Activated CD4-positive, CD25-positive, alpha-beta regulatory T cell treated with anti-CD3 and anti-CD28 coated beads, Interleukin-2, amount 50 U/mL, for 16 hours (primary cell): ENCODE measurements around the gene ARHGEF1.

Source experiments
- DNase-seq: peaks from one replicate; pipeline ENCODE4 v3.0.0-alpha.2; 2020; ENCODE audit warnings: low read depth, low spot score

ARHGEF1 gene

DNA sequence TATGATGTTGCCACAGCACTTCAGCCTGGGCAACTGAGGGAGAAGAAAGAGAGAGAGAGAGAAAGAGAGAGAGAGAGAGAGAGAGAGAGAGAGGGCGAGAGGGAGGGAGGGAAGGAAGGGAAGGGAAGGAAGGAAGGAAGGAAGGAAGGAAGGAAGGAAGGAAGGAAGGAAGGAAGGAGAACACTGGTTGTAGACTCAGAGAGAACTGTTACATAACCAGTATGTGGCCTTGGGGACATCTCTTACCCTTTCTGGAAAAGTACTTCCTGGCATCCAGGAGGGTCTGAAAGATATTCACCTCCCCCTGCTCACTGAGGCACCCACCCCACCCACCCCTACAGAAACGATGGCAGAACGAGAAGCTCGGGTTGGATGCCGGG, 2.7 kb upstream of the ARHGEF1 start:
- DNase-seq: no peak

DNA sequence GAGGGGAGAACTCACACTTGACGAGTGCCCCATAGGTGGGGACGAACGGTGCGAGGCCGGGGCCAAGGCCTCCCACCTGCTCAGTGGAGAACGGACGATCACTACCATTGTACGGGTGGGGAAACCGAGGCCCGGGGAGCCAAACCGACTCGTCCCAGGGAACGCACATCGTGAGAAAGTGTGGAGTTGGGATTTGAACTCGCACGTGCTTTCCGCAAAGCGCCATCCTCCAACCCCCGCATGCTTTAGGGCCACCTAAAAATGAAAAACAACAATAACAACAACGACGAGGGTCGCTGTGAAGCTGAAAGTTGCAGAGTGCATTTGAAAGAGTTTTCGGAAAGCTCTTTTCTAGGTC, 458 bp downstream of the ARHGEF1 start:
- no peak for DNase-seq

DNA sequence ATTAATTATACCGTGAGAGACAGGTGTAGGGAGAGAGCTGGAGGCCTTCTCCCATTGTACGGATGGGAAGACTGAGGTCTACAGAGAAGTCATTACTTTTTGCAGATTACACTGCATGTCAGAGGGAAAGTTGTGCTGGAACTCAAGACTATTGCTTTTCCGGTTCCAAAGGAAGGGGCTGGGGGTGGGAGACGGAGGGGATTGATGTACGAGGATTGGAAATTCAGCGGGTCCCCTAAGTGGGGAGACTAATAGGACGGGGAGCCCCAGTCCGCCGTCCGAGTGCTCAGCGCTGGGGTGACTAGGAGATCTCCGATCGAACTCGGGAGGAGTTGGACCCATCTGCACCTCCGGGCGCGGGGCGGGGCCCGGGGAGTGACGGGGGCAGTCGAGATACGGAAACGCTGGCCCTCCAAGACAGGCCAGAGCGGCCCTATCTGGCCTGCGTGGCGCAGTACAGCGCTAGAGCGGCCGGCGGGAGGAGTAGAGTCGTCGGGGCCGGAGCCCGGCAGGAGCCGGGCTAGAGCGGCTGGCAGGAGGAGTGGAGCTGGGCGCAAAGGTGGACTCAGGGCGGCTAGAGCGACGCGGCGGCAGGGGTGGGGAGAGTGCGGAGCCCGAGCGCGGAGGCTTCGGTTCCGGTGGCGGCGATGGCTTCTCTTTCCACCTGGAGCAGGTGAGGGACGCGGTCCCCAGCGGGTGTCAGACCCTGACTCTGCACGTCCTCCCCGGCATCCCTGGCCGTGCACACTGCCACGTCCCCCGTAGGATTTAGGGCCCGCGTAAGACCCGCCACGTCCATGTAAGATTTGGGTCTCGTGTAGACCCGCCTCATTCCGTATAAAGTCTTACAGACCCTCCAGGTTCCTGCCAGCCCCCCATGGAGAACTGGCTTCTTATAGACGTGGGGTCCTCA, 1.1 kb downstream of the ARHGEF1 start:
- DNase-seq: peak; percentile 70

DNA sequence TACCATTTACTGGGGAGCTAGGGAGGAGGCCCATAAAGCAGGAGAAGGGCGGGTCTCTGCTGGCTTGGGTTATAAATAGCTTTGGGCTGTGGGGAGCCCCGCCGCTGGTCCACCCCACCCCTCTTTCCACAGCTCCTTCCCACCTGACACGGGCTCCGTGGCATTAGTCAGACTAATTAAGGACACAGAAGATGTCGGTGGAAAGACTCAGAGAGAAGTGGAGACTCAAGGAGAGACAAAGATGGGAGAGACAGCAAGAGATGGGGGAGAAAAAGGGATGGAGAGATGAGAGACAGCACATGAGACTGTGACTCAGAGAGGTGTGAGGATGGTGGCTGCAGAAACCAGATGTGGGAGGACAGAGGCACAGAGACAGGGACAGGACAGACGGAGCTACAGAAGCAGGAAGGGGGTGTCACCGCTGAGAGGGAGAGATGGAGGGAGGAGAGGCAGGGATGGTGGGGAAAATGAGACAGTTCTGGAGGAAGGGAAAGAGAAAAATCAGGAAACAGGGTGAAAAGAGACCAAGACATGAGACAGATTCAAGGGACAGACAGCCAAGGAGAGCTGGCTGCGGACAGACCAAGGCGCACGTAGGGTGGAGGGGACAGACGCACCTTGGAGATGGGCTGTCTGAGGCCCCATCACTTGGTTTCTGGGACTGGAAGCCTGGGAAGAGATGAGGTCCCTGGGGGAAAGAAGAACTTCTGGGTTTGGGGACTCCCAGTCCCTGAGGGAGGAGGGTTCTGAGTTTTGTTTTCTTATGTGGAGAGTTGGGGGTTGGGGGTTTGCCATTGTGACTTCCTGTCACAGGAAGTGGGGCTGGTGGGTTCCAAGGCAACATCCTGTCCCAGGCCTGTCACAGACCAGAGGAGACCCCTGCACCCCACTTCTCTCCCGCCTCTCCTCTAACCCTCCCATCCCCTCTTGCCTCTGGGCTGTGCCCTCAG, 4.1 kb downstream of the ARHGEF1 start:
- DNase-seq: peak; percentile 32

DNA sequence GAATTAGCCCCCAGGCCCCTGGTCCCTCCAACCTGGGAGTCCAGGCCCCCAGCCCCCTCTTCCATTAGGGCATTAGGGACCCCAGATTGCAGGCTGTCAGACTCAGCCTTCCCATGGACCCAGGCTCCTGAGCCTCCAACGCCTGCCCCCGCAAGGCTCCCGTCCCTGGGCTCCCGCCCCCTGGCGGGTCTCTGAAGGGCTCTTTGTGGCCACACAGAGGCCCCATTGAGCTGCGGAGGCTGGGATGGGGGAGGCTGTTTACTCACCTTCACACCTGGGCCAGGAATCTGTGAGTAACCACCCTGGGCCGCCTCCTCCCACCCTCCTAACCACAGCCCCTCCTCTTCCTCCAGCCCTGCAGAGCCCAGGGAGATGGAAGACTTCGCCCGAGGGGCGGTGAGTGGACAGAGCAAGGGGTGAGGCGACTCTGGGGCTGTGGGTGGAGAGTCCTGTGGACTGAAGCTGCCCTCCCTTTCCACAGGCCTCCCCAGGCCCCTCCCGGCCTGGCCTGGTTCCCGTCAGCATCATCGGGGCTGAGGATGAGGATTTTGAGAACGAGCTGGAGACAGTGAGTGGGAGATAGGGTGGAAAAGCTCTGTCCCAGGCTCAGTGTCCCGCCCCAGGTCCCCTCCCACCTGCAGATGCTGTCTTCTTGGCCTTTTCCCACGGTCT, 4.9 kb downstream of the ARHGEF1 start:
- DNase-seq: peak; percentile 66

DNA sequence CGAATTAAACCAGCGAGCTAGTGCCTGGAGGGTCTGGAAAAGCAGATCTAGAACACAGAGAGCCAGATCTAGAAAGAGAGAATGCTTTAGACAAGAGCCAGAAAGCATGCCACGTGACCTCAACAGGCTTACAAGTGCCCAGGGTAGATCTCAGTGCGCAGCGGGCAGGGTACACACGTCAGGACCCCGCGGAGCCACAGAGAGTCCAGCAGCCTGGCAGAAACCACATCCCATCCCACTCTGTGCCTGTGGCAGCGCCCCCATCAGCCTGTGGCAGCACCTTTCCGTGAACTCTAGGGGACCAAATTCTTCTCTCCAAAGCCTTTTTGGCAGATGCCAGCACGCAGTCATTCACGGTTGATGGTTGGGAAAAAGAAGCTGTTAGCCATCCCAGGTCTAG, 5.9 kb downstream of the ARHGEF1 start:
- DNase-seq: no peak

DNA sequence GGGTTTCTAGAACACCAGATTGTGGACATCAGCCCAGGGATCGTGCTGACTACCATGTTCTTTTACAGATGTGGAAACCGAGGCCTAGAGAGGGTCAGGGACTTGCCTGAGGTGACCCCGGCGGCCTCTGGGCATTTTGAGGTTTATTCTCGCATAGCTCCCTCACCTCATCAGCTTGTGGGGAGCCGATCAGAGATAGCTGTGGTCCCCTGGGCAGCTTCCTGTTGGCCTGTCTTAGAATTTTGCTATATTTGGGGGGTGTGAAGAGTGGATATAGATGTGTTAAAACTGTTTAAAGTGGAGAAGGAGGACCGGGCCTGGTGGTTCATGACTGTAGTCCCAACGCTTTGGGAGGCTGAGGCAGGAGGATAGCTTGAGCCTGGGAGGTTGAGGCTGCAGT, 6.9 kb downstream of the ARHGEF1 start:
- no peak for DNase-seq

DNA sequence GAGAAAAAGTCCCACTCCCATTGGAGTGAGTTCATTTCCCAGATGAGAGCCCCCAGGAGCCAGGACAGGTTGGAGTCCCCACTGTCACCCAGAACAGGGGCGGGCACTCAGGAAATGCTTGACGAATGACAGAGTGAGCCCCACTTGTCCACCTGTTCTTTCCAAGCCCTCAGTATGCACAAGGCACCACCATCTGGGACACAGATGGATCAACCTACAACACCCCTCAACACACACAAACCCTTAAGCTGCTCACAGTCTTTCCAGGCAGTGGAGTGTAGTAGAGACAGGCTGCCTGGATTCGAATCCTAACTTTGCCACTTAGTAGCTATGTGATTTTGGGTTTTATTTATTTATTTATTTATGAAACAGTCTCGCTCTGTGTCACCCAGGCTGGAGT, 8.0 kb downstream of the ARHGEF1 start:
- no peak for DNase-seq

DNA sequence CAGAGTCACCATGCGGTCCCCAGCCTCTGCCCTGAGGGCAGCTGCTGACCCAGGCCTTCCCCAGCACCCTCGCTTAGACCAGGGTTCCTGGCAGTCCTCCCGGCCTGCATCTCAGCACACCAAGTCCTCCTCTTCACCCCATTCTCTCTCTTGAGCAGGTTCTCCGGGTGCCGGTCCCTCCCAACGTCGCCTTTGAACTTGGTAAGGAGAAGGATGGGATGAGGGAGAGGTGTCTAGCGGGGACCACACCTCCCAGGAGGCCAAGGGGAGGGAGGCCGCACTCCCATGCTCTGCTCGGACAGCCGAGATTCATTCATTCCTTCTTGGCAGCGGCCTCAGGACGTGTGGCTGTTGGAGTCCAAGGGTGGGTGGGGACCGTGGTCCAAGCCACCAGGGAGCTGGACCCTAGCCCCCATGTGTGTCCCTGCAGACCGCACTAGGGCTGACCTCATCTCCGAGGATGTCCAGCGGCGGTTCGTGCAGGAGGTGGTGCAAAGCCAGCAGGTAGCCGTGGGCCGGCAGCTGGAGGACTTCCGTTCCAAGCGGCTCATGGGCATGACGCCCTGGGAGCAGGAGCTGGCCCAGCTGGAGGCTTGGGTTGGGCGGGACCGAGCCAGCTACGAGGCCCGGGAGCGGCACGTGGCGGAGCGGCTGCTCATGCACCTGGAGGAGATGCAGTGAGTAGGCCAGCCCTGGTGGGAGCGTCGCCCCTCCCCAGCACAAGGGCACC, 9.4 kb downstream of the ARHGEF1 start:
- DNase-seq: no peak

DNA sequence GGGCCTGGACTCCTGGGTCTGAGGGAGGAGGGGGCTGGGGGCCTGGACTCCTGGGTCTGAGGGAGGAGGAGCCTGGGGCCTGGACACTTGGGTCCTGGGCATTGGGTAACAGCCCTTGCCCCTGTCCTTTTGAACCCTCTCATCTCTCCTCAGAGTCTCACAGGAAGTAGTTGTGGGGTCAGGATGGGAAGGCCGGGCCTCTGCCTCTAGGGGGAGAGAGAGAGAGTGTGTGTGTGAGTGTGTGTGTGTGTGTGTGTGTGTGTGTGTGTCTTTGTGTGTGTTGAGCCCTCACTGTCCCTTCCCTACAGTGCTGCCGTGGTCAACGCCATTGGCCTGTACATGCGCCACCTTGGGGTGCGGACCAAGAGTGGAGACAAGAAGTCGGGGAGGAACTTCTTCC, 10.9 kb downstream of the ARHGEF1 start:
- no peak for DNase-seq

DNA sequence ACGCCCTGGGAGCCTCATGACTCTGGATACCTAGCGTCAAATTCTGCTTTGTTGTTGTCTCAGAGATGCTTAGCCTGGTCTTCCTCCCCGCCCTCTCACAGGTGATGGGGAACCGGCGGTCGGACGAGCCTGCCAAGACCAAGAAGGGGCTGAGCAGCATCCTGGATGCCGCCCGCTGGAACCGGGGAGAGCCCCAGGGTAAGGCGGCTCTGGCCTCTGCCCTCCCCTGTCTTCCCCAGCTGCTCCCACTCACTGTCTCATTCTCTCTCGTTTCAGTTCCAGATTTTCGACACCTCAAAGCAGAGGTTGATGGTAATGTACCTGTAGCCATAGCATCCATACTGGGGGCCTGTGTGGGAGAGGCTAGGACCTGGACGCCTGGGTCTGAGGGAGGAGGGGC, 11.4 kb downstream of the ARHGEF1 start:
- DNase-seq: no peak

DNA sequence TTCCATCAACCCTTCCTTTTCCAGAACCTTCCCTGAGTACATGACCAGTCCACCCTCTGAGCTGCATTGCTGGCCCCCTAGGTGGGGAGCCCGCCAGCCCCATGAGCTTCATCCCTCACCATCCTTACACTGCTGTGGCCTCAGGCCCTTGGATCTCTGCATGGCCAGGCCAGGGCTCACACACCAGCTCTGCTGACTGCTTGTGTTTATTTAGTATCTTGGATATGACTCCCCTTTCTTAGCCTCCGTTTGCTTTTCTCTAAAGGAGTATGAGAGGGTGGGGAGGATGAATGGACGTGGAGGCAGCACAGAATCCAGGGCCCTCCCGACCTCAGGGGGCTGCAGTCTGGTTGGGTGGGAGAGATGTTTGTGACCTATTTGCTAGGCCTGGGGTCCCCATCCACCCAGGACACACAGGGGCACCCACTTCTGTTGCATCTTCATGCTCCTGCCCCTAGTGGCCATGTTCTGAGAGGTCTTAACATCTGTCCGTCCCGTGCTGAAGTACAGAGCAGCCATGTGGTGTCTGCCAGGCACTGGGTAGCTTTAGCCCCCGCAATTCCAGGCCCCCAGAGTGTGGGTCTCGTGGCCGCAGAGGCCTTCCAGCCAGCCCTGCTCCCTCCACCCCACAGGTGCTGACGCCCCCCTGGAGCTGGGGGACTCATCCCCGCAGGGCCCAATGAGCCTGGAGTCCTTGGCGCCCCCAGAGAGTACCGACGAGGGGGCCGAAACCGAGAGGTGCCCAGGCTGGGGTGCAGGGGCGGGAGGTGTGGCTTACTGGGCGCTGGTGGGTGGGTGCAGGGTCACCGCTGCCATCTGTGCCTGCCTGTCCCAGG, 13.0 kb downstream of the ARHGEF1 start:
- DNase-seq: no peak

DNA sequence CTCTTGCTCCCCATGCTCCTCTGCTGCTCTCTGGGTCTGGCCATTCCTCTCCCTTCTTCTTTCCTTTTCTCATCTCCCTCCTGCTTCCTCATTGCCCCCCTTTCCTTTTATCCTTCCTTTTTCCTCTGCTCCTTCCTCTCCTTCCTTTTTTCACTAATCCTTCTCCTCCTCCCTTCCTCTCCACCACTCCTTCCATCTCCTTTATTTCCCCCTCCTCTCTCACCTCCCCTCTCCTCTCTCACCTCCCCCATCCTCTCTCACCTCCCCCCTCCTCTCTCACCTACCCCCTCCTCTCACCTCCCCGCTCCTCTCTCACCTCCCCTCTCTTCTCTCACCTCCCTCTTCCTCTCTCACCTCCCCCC, 13.6 kb downstream of the ARHGEF1 start:
- no peak for DNase-seq

DNA sequence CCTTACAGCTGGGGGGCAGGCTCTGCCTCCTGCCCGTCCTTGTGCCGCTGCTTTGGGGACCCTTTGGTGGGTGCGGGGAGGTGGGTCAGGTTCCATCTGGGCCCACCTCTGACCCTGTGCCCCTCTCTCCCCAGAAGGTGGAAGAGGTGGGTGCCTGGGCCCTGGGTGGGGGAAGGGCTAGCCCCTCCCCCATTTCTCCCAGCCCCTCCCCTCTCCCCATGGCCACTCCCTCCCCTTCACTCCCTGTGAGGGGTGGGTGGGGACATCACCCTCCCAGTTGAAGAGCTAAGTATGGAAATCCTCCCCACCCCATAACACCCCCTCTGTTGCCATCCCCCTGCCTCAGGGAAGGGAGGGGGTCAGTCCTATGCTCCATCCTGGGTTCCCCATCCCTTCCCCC, 14.2 kb downstream of the ARHGEF1 start:
- no peak for DNase-seq

DNA sequence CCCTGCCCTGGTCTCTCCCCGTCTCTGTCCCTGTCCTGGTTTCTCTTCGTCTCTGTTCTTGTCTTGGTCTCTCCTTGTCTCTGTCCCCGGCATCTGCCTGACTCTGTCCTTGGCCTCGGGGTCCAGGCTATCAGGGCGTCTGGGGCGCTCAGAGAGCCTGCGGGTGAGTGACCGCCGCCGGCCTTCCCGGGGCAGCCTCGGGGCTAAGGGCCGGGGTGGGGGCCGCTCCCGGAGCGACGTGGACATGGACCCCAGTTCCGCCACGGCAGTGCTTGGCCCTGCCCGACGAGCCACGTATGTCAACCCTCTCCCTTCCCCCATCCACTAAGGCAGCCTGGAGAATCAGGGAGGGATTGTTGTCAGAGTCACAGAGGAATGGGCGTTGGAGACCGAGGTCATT, 14.8 kb downstream of the ARHGEF1 start:
- DNase-seq: no peak

DNA sequence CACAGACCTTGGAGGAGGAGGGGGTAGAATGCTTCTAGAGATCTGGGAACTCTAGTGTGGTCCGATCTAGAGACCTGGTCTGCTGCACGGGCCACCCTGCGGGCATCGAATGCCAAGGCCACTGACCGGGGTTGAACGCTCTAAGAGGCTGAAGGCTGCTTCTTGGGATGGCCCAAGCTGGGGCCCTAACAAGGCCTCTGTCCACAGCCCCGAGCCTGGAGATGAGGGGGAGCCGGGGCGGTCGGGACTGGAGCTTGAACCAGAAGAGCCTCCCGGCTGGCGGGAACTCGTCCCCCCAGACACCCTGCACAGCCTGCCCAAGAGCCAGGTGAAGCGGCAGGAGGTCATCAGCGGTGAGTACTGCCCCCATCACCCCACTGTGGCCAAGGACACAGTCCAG, 15.3 kb downstream of the ARHGEF1 start:
- DNase-seq: no peak

DNA sequence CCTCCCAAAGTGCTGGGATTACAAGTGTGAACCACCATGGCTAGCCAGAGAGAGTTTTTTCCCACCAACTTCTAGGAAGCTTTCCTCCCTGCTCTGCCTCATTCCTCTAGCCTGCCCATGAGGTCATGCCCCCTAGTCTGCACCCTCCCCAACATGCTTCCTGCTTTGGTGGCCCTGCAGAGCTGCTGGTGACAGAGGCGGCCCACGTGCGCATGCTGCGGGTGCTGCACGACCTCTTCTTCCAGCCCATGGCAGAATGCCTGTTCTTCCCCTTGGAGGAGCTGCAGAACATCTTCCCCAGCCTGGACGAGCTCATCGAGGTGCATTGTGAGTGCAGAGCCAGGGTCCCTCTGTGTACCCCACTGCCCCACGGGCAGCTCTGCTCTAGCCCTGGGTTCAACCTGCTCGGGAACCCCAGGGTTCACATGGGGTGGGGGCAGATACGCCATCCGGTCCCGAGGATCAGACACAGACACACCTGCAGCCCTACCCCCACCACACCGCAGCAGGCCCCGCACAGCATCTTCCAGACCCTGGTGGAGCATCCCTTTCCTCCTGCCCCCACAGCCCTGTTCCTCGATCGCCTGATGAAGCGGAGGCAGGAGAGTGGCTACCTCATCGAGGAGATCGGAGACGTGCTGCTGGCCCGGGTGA, 18.9 kb downstream of the ARHGEF1 start:
- DNase-seq: no peak

DNA sequence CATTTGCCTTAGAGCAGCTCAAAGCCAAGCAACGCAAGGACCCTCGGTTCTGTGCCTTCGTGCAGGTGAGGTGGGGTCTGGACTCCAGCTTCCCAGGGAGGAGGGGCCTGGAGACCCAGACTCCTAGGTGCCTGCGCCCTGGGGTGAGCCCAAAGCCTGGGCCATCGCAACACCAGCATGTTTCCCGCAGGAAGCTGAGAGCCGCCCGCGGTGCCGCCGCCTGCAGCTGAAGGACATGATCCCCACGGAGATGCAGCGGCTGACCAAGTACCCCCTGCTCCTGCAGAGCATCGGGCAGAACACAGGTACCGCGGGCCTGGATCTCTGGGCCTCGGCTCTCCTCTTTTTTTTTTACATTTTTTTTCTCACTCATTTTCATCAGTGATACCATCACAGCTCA, 19.6 kb downstream of the ARHGEF1 start:
- DNase-seq: no peak

DNA sequence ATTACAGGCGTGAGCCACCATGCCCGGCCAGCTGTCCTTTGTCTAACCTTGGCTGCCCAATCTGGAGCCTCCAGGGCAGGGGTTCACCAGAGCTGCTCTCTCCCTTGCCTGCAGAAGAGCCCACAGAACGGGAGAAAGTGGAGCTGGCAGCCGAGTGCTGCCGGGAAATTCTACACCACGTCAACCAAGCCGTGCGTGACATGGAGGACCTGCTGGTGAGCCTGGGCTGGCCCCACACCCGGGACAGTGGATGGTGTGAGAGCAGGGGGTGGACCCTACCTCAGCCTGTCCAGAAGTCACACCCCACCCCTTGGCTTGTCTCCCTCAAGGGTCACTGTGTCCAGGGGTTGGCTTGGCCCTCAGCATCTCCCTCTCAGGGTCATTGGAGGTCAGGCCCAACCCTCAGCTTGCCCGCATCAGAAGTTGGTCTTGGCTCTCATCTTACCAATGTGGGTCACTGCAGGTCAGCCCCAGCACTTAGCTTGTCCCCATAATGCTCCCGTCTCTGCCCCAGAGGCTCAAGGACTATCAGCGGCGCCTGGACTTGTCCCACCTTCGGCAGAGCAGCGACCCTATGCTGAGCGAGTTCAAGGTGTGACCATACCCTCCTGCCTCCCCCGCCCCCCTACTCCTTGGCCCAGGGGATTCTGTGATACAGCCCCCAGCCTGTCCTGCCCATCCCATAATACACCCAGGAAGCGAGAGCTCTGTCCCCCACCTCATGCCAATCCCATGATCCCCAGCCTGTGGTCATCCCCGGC, 20.4 kb downstream of the ARHGEF1 start:
- no peak for DNase-seq
